Choroid plexus epithelial cell (primary cell): ENCODE data around the gene AMN1.
"Not testable (repeated sequence)": the region's sequence is repeated elsewhere in the genome, so short reads cannot be mapped to it uniquely, and the experiment has no call there.

ENCODE experiments used
- DNase-seq: peaks from one replicate; pipeline ENCODE4 v3.0.0-alpha.2; 2010; ENCODE audit warnings: low read depth
- H3K4me3 ChIP-seq: 2 replicates; pipeline ENCODE4 v1.5.1; 2011; ENCODE audit warnings: low read depth, mild to moderate bottlenecking, control low read depth, low read length, moderate library complexity
- TF ChIP-seq, protein P1 (sequence below): conservative IDR thresholded peaks from 2 replicates; pipeline ENCODE4 v1.5.1; 2011; ENCODE audit warnings: low read depth, mild to moderate bottlenecking, control low read depth, inconsistent platforms, low read length, moderate library complexity

Gene AMN1

DNA sequence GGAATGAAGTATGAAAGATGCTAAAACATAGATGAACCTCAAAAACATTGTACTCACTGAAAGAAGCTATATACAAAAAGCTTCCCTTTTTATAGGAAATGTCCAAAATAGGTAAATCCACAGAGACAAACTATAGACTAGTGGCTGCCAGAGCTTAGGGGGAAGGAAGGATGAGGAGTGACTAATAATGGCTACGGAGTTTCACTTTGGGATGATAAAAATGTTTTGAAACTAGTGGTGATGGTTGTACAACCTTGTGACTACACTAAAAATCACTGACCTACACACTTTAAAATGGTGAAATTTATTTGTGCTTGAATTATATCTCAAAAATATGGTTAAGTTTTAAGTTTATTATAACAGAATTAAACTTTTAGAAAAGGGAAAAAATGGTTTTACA is 37.1 kb upstream of the AMN1 start:
- H3K4me3 ChIP-seq, result no peak overlapping the region
- DNase-seq, result no peak
- TF ChIP-seq, protein P1, sequence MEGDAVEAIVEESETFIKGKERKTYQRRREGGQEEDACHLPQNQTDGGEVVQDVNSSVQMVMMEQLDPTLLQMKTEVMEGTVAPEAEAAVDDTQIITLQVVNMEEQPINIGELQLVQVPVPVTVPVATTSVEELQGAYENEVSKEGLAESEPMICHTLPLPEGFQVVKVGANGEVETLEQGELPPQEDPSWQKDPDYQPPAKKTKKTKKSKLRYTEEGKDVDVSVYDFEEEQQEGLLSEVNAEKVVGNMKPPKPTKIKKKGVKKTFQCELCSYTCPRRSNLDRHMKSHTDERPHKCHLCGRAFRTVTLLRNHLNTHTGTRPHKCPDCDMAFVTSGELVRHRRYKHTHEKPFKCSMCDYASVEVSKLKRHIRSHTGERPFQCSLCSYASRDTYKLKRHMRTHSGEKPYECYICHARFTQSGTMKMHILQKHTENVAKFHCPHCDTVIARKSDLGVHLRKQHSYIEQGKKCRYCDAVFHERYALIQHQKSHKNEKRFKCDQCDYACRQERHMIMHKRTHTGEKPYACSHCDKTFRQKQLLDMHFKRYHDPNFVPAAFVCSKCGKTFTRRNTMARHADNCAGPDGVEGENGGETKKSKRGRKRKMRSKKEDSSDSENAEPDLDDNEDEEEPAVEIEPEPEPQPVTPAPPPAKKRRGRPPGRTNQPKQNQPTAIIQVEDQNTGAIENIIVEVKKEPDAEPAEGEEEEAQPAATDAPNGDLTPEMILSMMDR, result no peak

DNA sequence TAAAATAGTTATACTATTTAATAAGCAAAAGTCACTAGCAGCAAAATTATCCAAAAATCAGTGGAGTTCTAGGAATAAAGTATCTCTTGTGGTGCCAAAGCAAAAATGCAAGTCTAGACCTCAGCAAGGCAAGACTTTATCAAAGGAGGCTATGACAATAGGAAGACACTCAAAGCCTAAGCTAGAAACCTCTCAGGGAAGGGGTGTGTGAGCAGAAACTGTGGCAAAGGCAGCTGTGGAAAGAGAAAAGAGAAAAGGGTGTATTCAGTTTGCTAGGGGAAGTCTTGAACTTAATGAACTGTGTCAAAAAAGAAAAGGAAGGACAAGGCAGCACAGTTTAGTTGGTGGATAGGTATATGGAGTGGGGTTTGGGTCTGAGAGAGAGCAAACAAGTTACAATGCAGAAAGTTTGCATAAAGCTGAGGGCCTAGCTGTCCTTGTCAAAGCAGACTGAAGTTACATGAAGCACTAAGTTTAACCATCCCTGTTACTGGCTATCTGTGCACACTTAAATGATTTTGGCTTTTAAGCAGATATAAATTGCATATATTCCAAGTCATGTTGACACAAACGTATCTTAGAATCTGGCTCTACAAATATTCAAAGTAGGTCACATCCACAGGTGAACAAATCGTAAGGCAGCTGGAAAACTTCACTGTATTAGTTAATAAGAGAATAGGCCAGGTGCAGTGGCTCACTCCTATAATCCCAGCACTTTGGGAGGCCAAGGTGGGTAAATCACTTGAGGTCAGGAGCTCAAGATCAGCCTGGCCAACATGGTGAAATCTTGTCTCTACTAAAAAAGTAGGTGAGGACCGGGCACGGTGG is 31.0 kb upstream of the AMN1 start:
- no peak for DNase-seq
- no peak overlapping the region for H3K4me3 ChIP-seq
- TF ChIP-seq, protein P1, result no peak

DNA sequence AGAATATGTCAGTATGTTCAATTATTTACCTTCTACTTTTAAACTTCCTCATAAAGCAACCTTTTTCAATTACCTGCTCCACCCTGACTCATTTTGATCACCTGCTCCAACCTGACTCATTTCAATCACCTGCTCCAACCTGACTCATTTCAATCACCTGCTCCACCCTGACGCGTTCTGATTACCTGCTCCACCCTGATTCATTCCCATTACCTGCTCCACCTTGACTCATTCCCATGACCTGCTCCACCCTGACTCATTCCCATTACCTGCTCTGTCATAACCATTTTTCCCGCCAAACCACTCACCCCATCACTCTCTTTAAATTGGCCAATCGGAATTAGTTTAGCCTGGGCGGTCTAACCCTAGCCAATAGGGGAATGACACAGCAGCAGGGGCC is 29.5 kb upstream of the AMN1 start:
- not testable (repeated sequence) for DNase-seq, H3K4me3 ChIP-seq

DNA sequence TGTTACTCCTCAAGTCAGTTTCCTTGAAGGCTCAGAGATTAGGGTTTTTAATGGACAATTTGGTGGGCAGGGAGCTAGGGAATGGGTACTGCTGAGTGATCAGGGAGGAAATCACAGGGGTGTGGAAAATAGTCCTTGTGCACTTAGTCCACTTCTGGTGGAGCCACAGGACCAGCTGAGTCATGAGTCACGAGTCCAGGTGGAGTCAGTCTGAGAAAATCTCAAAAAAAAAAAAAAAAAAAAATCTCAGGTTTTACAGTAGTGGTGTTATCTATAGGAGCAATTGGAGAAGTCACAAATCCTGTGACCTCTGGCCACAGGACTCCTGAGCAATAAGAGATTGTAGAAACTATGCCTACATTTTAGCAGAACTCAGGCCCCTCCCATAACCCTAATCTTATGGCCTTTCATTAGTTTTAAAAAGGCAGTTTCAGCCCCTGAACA is 28.2 kb upstream of the AMN1 start:
- TF ChIP-seq, protein P1, result no peak
- DNase-seq, result peak; percentile 81

DNA sequence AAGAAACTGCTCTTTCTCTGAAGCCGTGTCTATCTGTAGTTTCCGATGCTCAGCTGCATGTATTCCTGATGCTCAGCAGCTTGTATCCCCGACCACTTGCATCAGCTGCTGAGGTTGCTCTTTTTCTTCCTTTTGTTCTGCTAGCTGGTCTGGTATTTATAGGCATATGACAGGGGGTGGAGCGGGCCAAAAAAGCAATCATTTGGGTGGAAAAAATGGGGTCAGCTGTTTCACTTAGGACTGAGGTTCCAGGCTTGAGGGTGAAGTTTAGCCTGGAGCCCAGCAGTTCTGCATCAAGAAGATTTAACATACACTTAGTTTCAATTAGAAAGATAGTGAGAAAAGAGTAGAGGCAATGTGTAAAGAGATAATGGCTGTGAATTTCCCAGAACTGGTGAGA is 23.6 kb upstream of the AMN1 start:
- H3K4me3 ChIP-seq, result no peak overlapping the region
- DNase-seq, result no peak
- TF ChIP-seq, protein P1, result no peak

More for the DNA sequence above, 28.2 kb upstream of the AMN1 start:
- no peak overlapping the region for H3K4me3 ChIP-seq

DNA sequence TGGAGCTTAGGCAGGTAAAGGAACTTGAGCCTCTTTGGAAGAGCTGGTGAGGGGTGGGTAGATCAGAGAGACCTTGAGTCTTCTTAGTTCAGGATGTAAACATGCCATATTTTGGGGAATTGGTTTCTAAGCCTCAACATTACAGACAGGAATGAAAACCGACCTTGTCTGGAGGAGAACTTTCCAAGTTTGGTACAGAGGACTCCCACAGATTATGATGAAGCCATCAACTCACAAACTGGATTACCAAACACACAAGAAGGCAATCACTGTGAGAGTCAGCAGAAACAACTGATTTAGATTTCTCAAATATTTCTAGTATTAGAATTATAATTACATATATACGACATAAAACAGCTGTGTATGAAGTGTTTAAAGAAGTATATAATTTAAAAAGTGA is 22.3 kb upstream of the AMN1 start:
- no peak for DNase-seq
- TF ChIP-seq, protein P1, result no peak
- no peak overlapping the region for H3K4me3 ChIP-seq

DNA sequence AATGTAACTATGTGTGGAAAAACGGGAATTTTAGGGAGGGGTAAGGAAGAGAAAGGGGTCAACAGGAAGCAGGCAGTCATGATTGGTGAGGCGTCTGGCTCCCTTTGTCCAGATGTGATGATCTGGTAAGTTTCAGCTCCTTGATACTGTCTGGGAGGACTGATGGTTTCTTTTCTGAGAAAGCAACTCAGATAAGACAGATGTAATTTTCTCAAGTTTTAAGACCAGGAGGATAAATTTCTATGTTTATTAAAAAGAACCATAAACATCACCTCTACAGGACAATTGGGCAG is 21.9 kb upstream of the AMN1 start:
- H3K4me3 ChIP-seq, result no peak overlapping the region
- DNase-seq, result no peak
- TF ChIP-seq, protein P1, result no peak
